Endothelial cell (in vitro differentiated cells): ENCODE measurements around the gene FPR2. TPM values are rescaled to one million over a fixed set of nuclear protein-coding genes. Genes with fewer than 3 reads are reported as not detected.

Experiments used
- DNase-seq: peaks from one replicate; pipeline ENCODE4 v3.0.0; 2021; ENCODE audit warnings: low spot score
- H3K27ac Mint-ChIP-seq: one replicate; pipeline ENCODE4 v1.8.0; 2021; ENCODE audit warnings: mixed read lengths, inconsistent platforms; ENCODE audit not compliant: unreplicated experiment
- H3K27me3 Mint-ChIP-seq: one replicate; pipeline ENCODE4 v1.8.0; 2021; ENCODE audit warnings: mild to moderate bottlenecking, moderate library complexity, mixed read lengths, inconsistent platforms; ENCODE audit not compliant: unreplicated experiment
- H3K36me3 Mint-ChIP-seq: one replicate; pipeline ENCODE4 v1.8.0; 2021; ENCODE audit warnings: mild to moderate bottlenecking, low read depth, mixed read lengths, inconsistent platforms; ENCODE audit not compliant: unreplicated experiment
- H3K4me1 Mint-ChIP-seq: one replicate; pipeline ENCODE4 v1.8.0; 2021; ENCODE audit warnings: mild to moderate bottlenecking, mixed read lengths, inconsistent platforms; ENCODE audit not compliant: unreplicated experiment
- H3K4me3 Mint-ChIP-seq: one replicate; pipeline ENCODE4 v1.8.0; 2021; ENCODE audit warnings: mild to moderate bottlenecking, mixed read lengths, inconsistent platforms; ENCODE audit not compliant: unreplicated experiment
- H3K9me3 Mint-ChIP-seq: one replicate; pipeline ENCODE4 v1.8.0; 2021; ENCODE audit warnings: mixed read lengths, inconsistent platforms; ENCODE audit not compliant: unreplicated experiment
- total RNA-seq: library from RNA; stranded (reverse); fragmentation: NEBNext Ultra II Directional; extraction: Animal tissue kit (Norgen Biotek cat#: 25700); gene quantifications from one replicate; pipeline ENCODE4 v1.2.1, GENCODE V29; 2021; ENCODE audit not compliant: unreplicated experiment
- TF ChIP-seq, protein P1 (sequence below): fragments of 200-600 bp; sonication (generic); IDR thresholded peaks from one replicate; pipeline ENCODE4 v1.5.0; 2021; ENCODE audit warnings: antibody characterized with exemption; ENCODE audit not compliant: unreplicated experiment

The FPR2 gene
- total RNA-seq, 1 donor from 2014 or later = 0.74 TPM

DNA sequence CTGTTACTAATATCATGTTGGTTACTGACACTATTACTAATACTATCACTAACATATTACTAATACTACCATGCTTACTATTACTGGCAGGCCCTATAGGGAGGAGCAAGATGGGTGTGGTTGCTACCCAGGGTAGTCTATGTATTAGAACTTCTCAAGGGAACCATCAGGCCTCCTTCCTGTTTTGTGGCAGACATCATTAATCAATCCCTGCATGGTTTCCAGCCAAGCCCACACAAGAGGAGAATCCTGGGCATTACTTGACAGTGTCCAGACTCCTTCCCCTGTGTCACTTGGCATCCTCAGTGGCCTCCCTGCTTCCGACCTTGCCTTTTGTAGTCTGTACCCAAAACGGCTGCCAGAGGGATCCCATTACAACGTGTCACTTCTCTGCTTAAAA, 46.1 kb upstream of the FPR2 start:
- Mint-ChIP-seq H3K4me1 (peaks cover 3% of the 10 kb centered on the region), H3K27me3 (peaks cover 21% of the 10 kb centered on the region), H3K9me3 (no peaks in the 10 kb centered on the region), H3K36me3 (peaks cover 8% of the 10 kb centered on the region), H3K4me3 (no peak overlapping the region), H3K27ac (no peak overlapping the region)
- DNase-seq = no peak
- TF ChIP-seq, protein P1, sequence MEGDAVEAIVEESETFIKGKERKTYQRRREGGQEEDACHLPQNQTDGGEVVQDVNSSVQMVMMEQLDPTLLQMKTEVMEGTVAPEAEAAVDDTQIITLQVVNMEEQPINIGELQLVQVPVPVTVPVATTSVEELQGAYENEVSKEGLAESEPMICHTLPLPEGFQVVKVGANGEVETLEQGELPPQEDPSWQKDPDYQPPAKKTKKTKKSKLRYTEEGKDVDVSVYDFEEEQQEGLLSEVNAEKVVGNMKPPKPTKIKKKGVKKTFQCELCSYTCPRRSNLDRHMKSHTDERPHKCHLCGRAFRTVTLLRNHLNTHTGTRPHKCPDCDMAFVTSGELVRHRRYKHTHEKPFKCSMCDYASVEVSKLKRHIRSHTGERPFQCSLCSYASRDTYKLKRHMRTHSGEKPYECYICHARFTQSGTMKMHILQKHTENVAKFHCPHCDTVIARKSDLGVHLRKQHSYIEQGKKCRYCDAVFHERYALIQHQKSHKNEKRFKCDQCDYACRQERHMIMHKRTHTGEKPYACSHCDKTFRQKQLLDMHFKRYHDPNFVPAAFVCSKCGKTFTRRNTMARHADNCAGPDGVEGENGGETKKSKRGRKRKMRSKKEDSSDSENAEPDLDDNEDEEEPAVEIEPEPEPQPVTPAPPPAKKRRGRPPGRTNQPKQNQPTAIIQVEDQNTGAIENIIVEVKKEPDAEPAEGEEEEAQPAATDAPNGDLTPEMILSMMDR = no peak

DNA sequence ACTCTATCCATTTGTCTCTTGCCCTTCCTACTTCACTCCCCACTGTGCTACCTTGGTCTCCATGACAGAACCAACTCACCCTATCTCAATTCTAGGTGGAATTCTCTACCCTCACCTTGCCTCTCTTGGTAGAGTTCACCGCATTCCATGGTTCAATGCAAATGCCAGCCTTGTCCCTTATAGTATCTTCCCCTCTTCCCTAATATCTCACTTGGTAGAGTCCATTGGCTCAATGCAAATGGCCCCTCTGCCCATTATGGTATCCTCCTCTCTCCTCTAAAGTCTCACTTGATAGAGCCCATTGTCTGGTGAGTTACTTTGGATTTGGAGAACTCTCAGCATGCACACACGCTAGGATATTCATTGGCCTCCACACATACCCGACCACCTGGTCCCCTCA, 45.1 kb upstream of the FPR2 start:
- Mint-ChIP-seq H3K9me3 (no peaks in the 10 kb centered on the region), H3K27me3 (peaks cover 19% of the 10 kb centered on the region), H3K4me3 (no peak overlapping the region), H3K4me1 (peaks cover 3% of the 10 kb centered on the region), H3K27ac (no peak overlapping the region), H3K36me3 (peaks cover 8% of the 10 kb centered on the region)
- TF ChIP-seq, protein P1 = no peak
- no peak for DNase-seq

DNA sequence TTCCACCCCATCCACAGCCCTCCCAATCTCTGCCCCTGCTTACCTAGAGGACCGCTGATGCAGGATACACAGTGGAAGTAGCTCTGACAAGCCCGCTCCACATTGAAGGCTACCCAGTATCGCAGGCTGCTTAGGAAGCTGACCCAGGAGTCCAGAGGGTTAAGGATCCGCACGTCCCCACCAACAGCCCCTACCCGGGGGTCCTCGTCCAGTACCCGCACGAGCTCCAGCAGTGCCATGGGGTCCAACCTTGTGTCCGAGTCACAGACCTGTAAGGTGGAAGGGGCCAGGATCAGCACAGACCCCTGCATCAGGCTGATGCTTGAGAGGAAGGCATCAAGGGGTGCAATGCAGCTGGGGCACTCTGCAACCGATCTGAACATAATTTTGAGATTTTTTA, 44.1 kb upstream of the FPR2 start:
- no peak for DNase-seq
- H3K4me3 Mint-ChIP-seq = no peak overlapping the region
- H3K36me3 Mint-ChIP-seq = peaks cover 8% of the 10 kb centered on the region
- TF ChIP-seq, protein P1 = no peak
- peaks cover 19% of the 10 kb centered on the region for H3K27me3 Mint-ChIP-seq
- H3K4me1 Mint-ChIP-seq = peaks cover 3% of the 10 kb centered on the region
- no peak overlapping the region for H3K27ac Mint-ChIP-seq
- no peaks in the 10 kb centered on the region for H3K9me3 Mint-ChIP-seq

DNA sequence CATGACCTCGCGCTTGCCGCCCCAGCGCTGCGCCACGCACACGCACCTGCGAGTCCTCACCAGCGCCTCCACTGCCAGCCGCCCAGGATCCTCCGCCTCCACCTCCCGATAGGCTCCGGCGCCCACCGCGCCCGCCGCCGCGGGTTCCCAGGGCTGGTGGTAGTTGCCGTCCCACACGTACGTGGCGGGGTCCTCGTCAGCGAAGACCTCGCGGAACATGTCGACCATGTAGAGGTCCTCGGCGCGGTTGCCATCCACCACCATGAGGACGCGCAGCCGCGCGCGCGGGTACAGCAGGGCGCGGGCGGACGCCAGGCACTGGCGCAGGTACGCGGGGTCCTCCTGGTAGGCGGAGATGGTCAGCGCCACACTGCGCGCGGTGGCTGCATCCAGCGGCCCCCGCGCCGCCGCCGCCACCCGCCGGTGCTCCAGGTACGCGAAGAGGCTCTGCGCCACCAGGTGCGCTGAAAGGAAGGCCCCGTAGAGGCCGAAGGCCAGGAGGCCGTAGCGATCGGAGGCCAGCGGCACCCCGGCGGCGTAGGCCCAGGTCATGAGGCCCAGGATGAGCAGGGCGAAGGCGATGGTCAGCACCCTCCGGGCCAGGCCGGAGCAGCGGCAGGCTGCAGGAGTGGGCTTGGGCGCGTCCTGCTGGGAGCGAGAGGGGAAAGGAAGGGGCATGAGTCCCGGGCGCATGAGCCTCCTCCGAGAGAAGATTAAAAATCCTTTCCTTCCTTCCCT, 41.6 kb upstream of the FPR2 start:
- H3K27ac Mint-ChIP-seq = no peak overlapping the region
- peak overlapping the region; percentile 48 for H3K4me3 Mint-ChIP-seq

DNA sequence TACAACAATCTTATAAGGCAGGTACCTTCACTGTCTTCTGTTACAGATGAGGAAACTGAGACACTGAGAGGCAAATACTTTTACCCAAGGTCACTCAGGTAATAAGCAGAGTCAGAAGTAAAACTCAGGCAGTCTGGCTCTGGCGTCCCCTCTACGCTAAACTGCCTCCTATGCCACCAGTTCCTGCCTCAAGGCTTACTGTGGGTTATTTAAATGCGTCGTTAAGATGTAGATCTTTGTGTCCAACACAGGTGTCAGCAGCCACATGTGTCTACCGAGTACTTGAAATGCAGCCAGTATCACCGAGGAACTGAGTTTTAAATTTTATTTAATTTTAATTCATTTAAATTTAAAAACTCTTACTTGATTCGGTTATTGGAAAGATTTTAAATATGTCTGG, 39.1 kb upstream of the FPR2 start:
- no peak for DNase-seq
- H3K4me1 Mint-ChIP-seq = peaks cover 3% of the 10 kb centered on the region
- H3K27me3 Mint-ChIP-seq = peaks cover 12% of the 10 kb centered on the region

More for the DNA sequence above, 41.6 kb upstream of the FPR2 start:
- H3K36me3 Mint-ChIP-seq = peaks cover 8% of the 10 kb centered on the region
- H3K9me3 Mint-ChIP-seq = no peaks in the 10 kb centered on the region
- peaks cover 3% of the 10 kb centered on the region for H3K4me1 Mint-ChIP-seq
- H3K27me3 Mint-ChIP-seq = peaks cover 16% of the 10 kb centered on the region
- TF ChIP-seq, protein P1 = no peak
- DNase-seq = no peak

More for the DNA sequence above, 39.1 kb upstream of the FPR2 start:
- Mint-ChIP-seq H3K4me3 (no peak overlapping the region), H3K27ac (no peak overlapping the region), H3K9me3 (no peaks in the 10 kb centered on the region), H3K36me3 (peaks cover 3% of the 10 kb centered on the region)
- TF ChIP-seq, protein P1 = no peak
